GM10266 (cell line): Measurements from ENCODE around the gene HEY2.

Source experiments
- DNase-seq: peaks from one replicate; pipeline ENCODE4 v3.0.0; 2012; ENCODE audit errors: extremely low spot score
- TF ChIP-seq, protein P1 (sequence below): IDR thresholded peaks from 2 replicates; pipeline ENCODE4 v1.5.1; 2012; ENCODE audit warnings: mild to moderate bottlenecking, low read depth; ENCODE audit not compliant: control insufficient read depth, insufficient read depth; ENCODE audit errors: missing control alignments

HEY2 gene

DNA sequence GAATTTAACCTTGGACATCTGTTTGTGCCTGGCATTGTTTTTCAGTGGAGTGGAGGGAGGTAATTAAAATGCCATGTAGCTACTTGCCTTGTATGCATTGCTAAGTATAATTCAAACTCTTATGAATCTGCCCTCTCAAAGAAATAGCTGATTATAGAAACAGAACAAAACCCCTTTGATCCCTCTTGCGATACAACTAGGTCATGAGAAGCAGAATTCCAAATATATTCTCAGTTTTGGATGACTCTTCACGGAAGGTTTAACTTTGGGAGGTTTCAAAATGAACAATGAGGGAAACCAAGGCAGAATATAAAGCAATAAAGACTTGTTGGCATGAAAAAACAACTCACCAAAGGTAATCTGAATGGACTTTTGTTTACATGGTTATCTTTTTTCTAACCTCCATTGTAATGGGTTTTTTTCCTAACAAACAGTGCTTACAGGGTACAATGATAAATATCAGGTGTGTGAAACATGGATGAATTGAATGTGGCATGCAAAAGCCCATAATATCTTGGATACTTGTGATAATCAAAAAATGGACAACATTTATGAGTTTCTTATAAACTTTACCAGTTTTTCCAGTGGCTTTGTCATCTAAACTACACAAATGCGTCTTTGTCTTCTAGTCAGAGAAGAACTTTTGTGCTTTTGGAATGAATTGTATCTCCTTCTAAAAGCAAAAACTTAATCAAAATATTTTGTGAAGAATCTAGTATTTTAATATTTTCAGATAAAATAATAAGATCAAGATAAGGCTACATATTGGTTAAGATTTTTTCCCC is 15.7 kb upstream of the HEY2 start:
- TF ChIP-seq, protein P1, sequence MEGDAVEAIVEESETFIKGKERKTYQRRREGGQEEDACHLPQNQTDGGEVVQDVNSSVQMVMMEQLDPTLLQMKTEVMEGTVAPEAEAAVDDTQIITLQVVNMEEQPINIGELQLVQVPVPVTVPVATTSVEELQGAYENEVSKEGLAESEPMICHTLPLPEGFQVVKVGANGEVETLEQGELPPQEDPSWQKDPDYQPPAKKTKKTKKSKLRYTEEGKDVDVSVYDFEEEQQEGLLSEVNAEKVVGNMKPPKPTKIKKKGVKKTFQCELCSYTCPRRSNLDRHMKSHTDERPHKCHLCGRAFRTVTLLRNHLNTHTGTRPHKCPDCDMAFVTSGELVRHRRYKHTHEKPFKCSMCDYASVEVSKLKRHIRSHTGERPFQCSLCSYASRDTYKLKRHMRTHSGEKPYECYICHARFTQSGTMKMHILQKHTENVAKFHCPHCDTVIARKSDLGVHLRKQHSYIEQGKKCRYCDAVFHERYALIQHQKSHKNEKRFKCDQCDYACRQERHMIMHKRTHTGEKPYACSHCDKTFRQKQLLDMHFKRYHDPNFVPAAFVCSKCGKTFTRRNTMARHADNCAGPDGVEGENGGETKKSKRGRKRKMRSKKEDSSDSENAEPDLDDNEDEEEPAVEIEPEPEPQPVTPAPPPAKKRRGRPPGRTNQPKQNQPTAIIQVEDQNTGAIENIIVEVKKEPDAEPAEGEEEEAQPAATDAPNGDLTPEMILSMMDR = no peak
- DNase-seq = no peak

DNA sequence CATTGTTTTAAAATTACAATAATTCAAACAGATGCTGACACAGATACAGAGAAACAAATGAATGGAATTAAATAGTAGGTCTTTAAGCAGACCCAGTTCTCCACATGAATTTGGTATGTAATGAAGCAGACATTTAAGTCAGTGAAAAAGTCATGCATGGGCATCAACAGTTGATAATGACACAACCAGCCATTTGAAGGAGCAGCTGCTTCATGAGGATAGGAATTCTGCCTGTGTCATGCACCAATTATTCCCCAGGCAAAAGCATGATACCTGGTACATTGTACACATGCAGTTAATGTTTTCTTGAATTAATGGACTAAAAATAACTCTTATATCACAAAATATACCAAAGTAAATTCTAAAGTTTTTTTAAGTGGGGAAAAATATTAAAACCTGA is 11.2 kb upstream of the HEY2 start:
- TF ChIP-seq, protein P1 = no peak
- DNase-seq = no peak

DNA sequence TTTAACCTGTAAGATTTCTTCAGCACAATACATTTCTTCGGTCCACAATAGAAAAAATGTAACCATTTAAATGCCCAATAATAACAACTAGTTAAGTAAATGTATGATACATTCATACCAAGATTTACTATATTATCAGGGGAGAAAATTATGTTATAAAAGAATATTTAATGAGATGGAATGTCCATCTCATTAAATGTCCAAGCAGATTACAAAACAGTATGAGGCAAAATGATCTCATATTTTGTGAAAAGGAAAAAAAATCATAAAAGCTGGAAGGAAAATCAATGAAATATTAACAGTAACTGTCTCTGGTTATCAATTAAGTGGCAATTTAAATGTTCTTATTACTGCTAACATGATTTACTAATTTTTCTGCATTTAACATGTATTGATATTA is 10.1 kb upstream of the HEY2 start:
- DNase-seq = no peak

DNA sequence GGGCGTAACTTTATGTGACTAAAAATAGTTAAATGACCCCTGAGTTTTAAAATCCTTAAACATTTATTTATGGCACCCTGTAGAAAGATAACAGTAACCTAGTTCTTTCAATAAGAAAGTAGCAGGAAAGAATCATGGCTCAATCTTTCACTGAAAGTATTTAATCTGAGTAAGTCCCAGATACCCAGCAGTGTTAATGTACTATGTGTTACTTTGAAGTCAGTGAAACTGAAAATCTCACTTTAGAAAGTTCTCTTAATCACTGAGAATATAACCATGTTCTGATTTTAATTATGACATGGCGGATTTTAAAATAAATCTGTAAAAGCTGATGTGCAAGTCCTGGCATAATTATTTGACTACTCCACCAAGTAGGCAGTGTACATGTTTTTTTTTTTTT is 8.1 kb upstream of the HEY2 start:
- no peak for DNase-seq
- TF ChIP-seq, protein P1 = no peak

More for the DNA sequence above, 10.1 kb upstream of the HEY2 start:
- TF ChIP-seq, protein P1 = no peak

DNA sequence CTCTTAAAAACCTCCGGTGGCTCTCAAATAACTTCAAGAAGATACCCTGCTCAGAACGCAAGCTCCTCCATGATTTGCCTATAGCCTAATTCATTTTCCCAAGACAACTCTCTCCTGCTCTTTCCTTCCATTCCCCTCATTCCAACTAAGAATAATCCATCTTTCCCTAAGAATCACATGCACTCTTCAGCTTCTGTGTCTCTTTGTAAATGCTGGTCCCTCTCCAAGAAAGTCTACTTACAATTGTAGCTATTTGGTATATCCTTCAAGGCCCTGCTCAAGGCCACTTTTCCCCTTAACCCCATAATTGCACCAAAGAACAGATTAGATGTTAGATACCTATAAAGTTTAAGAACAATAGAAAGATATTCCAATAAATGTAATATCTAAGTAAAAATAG is 7.4 kb upstream of the HEY2 start:
- TF ChIP-seq, protein P1 = no peak
- DNase-seq = no peak

DNA sequence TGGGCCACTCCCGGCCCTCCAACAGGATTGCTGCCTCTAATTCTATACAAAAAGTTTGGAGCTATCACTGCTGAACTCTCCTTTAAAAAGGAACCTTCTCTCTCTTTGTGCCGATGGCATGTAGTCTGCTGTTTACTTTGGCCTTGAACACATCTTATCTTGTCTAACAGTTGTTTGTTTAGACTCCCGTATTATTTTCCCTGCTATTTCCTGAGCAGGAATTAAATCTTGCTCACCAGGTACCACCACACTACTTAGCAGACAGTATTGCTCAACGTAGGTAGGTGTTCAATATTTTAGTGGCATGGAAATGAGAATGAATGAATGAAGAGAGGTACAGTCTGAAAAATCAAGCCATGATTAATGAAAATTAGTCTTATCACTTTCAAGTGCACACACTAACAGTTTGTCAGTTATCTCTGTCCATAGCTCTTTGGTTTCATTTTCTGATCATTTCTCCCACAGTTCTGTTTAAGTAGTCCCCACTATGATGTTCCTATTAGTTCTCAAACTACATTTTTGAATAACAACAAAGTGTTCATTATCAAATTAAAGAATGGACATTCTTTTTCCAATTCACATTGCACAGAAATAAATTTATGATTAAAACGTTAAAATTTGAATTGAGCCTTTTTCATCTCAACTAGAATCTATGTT is 6.8 kb upstream of the HEY2 start:
- no peak for DNase-seq
- TF ChIP-seq, protein P1 = no peak

DNA sequence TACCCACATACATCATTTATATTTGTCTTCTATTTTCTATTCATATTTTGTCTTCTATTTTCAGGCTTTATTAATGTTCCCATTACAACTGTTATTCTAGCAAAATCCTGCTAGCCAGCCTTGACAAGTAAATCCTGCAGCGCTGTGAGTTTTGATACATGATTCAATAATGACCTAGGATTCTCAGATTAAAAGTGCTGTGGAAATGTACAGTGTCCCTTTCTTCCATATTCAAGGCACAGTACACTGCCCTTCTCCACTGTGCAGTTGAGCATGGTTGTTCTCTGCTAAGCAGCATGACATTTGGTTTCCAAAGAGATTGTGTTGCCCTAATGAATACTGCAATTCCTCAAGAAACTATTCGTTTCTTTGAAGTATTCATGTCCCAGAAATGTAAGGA is 5.8 kb upstream of the HEY2 start:
- TF ChIP-seq, protein P1 = no peak
- DNase-seq = no peak
